Skeletal muscle satellite cell (primary cell): Measurements from ENCODE around the gene MIA2.
"Not testable (repeated sequence)": the region's sequence is repeated elsewhere in the genome, so short reads cannot be mapped to it uniquely, and the experiment has no call there.

Experiments
- H3K27me3 ChIP-seq: 2 replicates; pipeline ENCODE4 v1.7.0; 2013; ENCODE audit warnings: low read length; ENCODE audit not compliant: control insufficient read depth, insufficient read depth
- H3K36me3 ChIP-seq: 2 replicates; pipeline ENCODE4 v1.7.0; 2013; ENCODE audit warnings: mild to moderate bottlenecking, control low read depth, low read length; ENCODE audit not compliant: insufficient read depth
- H3K4me1 ChIP-seq: 2 replicates; pipeline ENCODE4 v1.7.0; 2013; ENCODE audit warnings: low read length; ENCODE audit not compliant: control insufficient read depth, insufficient read depth
- H3K4me2 ChIP-seq: 2 replicates; pipeline ENCODE4 v1.7.0; 2013; ENCODE audit warnings: mild to moderate bottlenecking, low read length
- H3K4me3 ChIP-seq: 2 replicates; pipeline ENCODE4 v1.7.0; 2013; ENCODE audit warnings: low read length
- H3K9ac ChIP-seq: 2 replicates; pipeline ENCODE4 v1.7.0; 2013; ENCODE audit warnings: mild to moderate bottlenecking, low read depth, low read length, moderate library complexity
- H3K9me3 ChIP-seq: replicated peaks from 2 replicates; pipeline ENCODE4 v1.7.0; 2013; ENCODE audit warnings: mild to moderate bottlenecking, control low read depth, low read length

Gene MIA2

GRCh38 chr14:39276579-39277114 lies 42.9 kb downstream of the MIA2 start:
- Histone ChIP-seq H3K9me3 (no peaks in the 10 kb centered on the region), H3K4me3 (no peak overlapping the region), H3K9ac (no peak overlapping the region), H3K27me3 (no peaks in the 10 kb centered on the region), H3K36me3 (peaks cover 8% of the 10 kb centered on the region), H3K4me2 (no peak overlapping the region), H3K4me1 (no peaks in the 10 kb centered on the region)

- no peaks in the 10 kb centered on the region for H3K27me3 ChIP-seq
- peaks cover 8% of the 10 kb centered on the region for H3K36me3 ChIP-seq
These were observed 45.8 kb downstream of the MIA2 start for GRCh38 chr14:39279515-39279914.

GRCh38 chr14:39280678-39281077 lies 47.0 kb downstream of the MIA2 start:
- H3K27me3 ChIP-seq, H3K4me2 ChIP-seq, H3K9ac ChIP-seq, H3K4me3 ChIP-seq, H3K36me3 ChIP-seq, H3K4me1 ChIP-seq, H3K9me3 ChIP-seq: not testable (repeated sequence)

More at GRCh38 chr14:39279515-39279914, 45.8 kb downstream of the MIA2 start:
- Histone ChIP-seq H3K4me3 (no peak overlapping the region), H3K4me2 (no peak overlapping the region), H3K9me3 (no peaks in the 10 kb centered on the region), H3K9ac (no peak overlapping the region), H3K4me1 (no peaks in the 10 kb centered on the region)

GRCh38 chr14:39289523-39289922 lies 55.8 kb downstream of the MIA2 start:
- no peak overlapping the region for H3K4me2 ChIP-seq
- H3K9me3 ChIP-seq = no peaks in the 10 kb centered on the region
- no peaks in the 10 kb centered on the region for H3K4me1 ChIP-seq
- H3K4me3 ChIP-seq = no peak overlapping the region
- peaks cover 16% of the 10 kb centered on the region for H3K36me3 ChIP-seq
- H3K27me3 ChIP-seq = no peaks in the 10 kb centered on the region
- H3K9ac ChIP-seq = no peak overlapping the region

- Histone ChIP-seq H3K9ac (no peak overlapping the region), H3K4me3 (no peak overlapping the region), H3K4me2 (no peak overlapping the region), H3K36me3 (peaks cover 21% of the 10 kb centered on the region), H3K4me1 (no peaks in the 10 kb centered on the region), H3K9me3 (no peaks in the 10 kb centered on the region), H3K27me3 (no peaks in the 10 kb centered on the region)
These were observed 58.0 kb downstream of the MIA2 start for GRCh38 chr14:39291701-39292100.

GRCh38 chr14:39293629-39294028 lies 59.9 kb downstream of the MIA2 start:
- Histone ChIP-seq H3K4me3 (no peak overlapping the region), H3K36me3 (peaks cover 29% of the 10 kb centered on the region), H3K27me3 (no peaks in the 10 kb centered on the region), H3K9ac (no peak overlapping the region), H3K9me3 (no peaks in the 10 kb centered on the region), H3K4me2 (no peak overlapping the region), H3K4me1 (no peaks in the 10 kb centered on the region)

- not testable (repeated sequence) for H3K27me3 ChIP-seq, H3K4me3 ChIP-seq, H3K9ac ChIP-seq, H3K4me2 ChIP-seq, H3K9me3 ChIP-seq, H3K4me1 ChIP-seq
- H3K36me3 ChIP-seq = peaks cover 19% of the 10 kb centered on the region
These were observed 66.7 kb downstream of the MIA2 start for GRCh38 chr14:39300389-39300788.

- H3K9me3 ChIP-seq = no peaks in the 10 kb centered on the region
- H3K4me1 ChIP-seq = no peaks in the 10 kb centered on the region
- no peak overlapping the region for H3K9ac ChIP-seq
- H3K27me3 ChIP-seq = no peaks in the 10 kb centered on the region
- H3K4me3 ChIP-seq = no peak overlapping the region
- H3K4me2 ChIP-seq = no peak overlapping the region
- H3K36me3 ChIP-seq = peaks cover 21% of the 10 kb centered on the region
These were observed 68.6 kb downstream of the MIA2 start for GRCh38 chr14:39302124-39302810.

GRCh38 chr14:39303115-39303514 lies 69.4 kb downstream of the MIA2 start:
- Histone ChIP-seq H3K4me2 (no peak overlapping the region), H3K27me3 (no peaks in the 10 kb centered on the region), H3K9me3 (no peaks in the 10 kb centered on the region), H3K4me3 (no peak overlapping the region), H3K9ac (no peak overlapping the region), H3K36me3 (peaks cover 18% of the 10 kb centered on the region), H3K4me1 (no peaks in the 10 kb centered on the region)

- no peaks in the 10 kb centered on the region for H3K4me1 ChIP-seq
- H3K36me3 ChIP-seq = peaks cover 14% of the 10 kb centered on the region
- no peak overlapping the region for H3K4me3 ChIP-seq
- H3K9ac ChIP-seq = no peak overlapping the region
- no peaks in the 10 kb centered on the region for H3K9me3 ChIP-seq
- no peaks in the 10 kb centered on the region for H3K27me3 ChIP-seq
- no peak overlapping the region for H3K4me2 ChIP-seq
These were observed 74.1 kb downstream of the MIA2 start for GRCh38 chr14:39307815-39308214.

- H3K36me3 ChIP-seq = peaks cover 14% of the 10 kb centered on the region
- no peaks in the 10 kb centered on the region for H3K27me3 ChIP-seq
- H3K9ac ChIP-seq = no peak overlapping the region
These were observed 76.3 kb downstream of the MIA2 start for GRCh38 chr14:39310051-39310450.

GRCh38 chr14:39315859-39316444 lies 82.2 kb downstream of the MIA2 start:
- Histone ChIP-seq H3K27me3 (no peaks in the 10 kb centered on the region), H3K4me2 (no peak overlapping the region), H3K36me3 (peaks cover 10% of the 10 kb centered on the region), H3K9me3 (no peaks in the 10 kb centered on the region), H3K4me3 (no peak overlapping the region), H3K9ac (no peak overlapping the region), H3K4me1 (no peaks in the 10 kb centered on the region)

More at GRCh38 chr14:39310051-39310450, 76.3 kb downstream of the MIA2 start:
- H3K4me3 ChIP-seq = no peak overlapping the region
- no peaks in the 10 kb centered on the region for H3K4me1 ChIP-seq
- H3K4me2 ChIP-seq = no peak overlapping the region
- no peaks in the 10 kb centered on the region for H3K9me3 ChIP-seq
